ENCODE results near the gene HIBCH.
"Not testable (repeated sequence)": the region's sequence is repeated elsewhere in the genome, so short reads cannot be mapped to it uniquely, and the experiment has no call there.

The HIBCH gene

DNA sequence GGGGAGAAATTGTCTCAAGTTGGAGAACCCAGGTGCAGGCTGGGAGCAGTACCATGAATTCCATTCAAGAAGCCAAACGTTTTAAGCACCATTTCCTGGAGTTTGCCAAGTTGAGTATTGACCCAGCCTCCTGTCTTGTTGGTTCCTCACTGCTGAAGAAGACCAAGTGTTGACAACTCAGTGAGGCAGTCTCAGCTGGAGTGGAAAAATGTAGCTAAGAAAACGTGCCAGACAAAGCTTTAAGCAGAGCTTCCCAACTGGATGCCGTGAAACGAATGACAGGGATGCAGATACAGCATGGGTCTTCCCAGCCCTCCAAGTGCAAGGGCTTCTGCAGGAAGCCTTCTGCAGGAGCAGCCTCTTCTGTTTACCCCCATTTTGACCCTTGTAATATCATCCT lies 23.0 kb upstream of the HIBCH start:
- DNase-seq, result no peak

DNA sequence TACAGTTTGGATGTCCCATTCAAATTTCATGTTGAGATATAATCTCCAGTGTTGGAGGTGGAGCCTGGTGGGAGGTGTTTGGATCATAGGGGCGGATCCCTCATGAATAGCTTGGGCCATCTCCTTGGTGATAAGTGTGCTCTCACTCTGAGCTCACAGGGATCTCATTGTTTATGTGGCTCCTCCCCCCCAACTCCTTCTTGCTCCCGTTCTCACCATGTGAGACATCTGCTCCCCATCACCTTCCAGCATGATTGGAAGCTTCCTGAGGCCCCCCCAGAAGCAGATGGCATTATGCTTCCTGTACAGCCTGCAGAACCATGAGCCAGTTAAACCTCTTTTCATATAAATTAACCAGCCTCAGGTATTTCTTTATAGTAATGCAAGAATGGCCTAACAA lies 20.7 kb upstream of the HIBCH start:
- no peak for DNase-seq

- no peak for DNase-seq
Measured at GRCh38 chr2:190339394-190339793, 19.8 kb upstream of the HIBCH start.

GRCh38 chr2:190338453-190338852 lies 18.8 kb upstream of the HIBCH start:
- DNase-seq, result no peak

- DNase-seq, result no peak
Measured at GRCh38 chr2:190336420-190336819, 16.8 kb upstream of the HIBCH start.

DNA sequence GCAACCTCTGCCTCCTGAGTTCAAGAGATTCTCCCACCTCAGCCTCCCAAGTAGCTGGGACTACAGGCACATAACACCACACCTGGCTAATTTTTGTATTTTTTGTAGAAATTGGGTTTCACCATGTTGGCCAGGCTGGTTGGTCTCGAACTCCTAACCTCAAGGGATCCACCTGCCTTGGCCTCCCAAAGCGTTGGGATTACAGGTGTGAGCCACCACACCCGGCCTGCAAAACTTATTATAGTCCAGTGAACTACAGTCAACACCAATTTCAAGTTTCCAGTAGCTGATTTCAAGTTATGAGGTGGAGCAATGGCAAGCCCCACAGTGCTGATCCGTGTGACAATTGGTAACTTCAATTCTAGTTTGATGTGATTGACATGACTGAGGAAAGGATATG lies 16.0 kb upstream of the HIBCH start:
- not testable (repeated sequence) for DNase-seq

- no peak for DNase-seq
Measured at GRCh38 chr2:190335225-190335559, 15.6 kb upstream of the HIBCH start.

GRCh38 chr2:190334479-190335224 lies 15.0 kb upstream of the HIBCH start:
- DNase-seq, result no peak

DNA sequence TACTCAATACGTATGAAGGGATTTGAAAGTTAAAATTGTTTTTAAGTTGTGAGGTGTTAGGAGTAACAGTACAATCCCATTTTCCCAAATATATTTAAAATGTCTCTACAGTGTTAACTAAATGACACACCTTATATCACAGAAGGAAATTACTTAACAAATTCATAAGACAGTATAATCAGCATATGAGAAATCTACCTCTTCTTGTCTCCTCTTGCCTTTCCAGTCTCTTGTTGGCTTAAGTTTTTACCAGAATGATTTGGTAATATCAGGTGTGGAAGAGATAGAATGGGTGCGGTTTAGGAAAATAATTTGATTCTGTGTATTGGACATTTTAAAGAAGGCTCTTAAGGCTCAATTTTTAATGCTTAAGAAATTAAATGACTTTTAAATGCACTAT lies 14.3 kb upstream of the HIBCH start:
- no peak for DNase-seq

GRCh38 chr2:190333395-190333794 lies 13.8 kb upstream of the HIBCH start:
- DNase-seq, result no peak

- no peak for DNase-seq
Measured at GRCh38 chr2:190328573-190329147, 9.0 kb upstream of the HIBCH start.

- no peak for DNase-seq
Measured at GRCh38 chr2:190327867-190328572, 8.4 kb upstream of the HIBCH start.

DNA sequence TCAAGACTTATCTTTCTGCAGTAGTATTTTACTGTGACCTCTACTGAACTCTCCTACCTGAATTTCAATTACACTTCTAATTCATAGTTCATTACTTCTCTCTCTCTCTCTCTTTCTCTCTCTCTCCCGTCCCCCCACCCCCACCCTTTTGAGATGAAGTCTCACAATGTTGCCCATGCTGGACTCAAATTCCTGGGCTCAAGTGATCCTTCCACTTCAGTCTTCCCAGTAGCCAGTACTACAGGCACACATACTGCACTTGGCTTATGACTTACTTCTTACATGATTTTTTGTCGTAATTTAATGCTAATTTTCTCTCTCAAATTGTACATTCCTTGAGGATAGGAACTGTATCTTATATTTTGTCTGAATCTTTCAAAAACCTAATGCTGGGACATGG lies 6.0 kb upstream of the HIBCH start:
- no peak for DNase-seq

- DNase-seq, result no peak
Measured at GRCh38 chr2:190323406-190323805, 3.8 kb upstream of the HIBCH start.

GRCh38 chr2:190320696-190321095 lies 1.1 kb upstream of the HIBCH start:
- DNase-seq, result no peak

DNA sequence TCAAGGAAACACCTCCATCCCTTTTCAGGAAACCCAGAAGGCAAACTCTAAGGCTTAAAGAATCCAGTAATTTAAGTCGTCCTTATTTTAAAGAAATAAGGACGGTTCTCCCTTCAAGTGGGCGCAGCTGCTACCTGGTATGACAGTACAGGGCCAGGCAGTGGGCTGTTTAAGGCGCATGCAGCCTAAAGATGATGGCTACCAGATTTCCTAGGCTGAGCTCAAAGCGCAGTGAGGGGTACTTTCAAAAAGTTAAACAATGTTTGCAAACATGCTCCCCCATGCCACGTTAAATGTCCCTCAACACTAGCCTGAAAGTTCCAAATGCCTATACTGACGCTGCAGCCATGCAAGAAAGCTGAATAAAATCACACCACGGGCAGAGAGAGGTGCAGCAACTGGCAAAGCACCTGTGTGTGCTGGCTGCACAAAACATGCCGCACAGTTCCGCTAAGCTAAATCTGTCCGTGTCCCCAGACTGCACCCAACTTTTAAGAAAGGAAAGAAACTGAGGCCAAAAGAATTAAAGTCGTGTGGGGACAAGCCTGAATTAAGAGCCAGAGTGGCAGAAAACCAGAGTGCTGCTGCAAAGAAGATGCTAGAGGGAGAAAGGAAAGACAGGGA lies 583 bp downstream of the HIBCH start:
- peak; percentile 7 for DNase-seq

DNA sequence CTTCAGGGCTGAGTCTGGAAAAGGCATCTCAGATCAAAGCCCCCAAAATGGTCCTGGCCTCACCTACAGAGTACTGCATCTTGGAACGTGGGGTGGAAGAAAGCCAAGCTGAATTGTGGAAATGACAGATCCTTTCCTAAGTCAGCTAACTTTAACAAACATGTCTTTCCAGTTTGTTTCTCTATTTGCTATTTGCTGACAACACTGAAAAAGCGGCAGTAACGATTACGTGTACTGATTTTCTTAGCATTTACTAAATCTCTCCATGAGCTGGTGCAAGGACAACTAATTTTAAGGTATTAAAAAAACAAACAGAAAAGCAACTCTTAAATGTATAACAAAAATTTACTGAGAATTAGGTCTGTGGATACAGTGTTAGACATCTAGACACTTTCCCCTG lies 1.1 kb downstream of the HIBCH start:
- DNase-seq, result no peak

DNA sequence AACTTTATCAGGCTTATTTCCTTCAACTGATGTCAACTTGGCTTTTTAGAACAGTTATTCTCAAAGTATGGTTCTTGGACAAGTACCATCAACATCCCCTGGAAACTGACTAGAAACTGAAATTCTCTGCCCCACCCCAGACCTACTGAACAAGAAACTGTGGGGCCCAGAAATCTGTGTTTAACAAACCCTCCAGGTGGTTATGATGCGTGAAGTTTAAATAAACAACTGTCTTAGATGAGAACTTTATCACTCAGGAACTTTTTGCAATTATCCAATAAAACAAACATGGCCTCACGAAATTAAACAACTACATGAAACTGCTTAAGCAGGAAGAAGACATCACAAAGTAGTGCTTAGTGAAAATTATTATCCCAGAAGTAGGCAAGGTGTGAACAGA lies 4.4 kb downstream of the HIBCH start:
- DNase-seq, result no peak

DNA sequence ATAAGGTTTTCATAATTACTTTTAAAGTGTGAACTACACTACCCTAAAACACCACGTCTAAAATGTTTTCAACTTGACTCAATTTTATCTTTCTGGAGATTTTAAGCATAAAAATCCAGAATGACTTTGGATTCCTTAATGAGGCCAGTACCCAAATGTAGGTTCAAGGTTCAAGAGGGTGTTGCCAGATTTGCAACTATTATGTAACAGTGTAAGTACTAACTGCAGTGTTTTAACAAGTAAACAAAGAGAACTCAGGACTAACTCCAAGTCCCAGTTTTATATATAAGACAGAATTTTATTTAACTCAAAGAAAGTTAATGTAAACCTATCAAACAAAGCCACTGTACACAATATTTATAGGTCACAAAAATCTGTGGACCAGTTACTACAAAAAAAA lies 5.7 kb downstream of the HIBCH start:
- DNase-seq, result no peak

DNA sequence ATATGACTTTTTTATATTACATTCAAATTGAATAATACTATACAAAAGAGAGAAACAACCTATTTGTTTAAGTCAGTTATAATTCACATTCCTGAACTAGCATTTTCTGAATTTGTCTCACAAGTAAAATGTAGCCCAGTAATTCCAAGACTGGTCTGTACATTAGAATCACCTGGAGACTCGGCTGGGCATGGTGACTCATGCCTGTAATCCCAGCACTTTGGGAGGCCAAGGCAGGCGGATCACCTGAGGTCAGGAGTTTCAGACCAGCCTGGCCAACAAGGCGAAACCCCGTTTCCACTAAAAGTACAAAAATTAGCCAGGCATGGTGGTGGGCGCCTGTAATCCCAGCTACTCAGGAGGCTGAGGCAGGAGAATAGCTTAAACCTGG lies 7.0 kb downstream of the HIBCH start:
- DNase-seq, result not testable (repeated sequence)

- DNase-seq, result no peak
Measured at GRCh38 chr2:190311893-190312634, 7.6 kb downstream of the HIBCH start.

DNA sequence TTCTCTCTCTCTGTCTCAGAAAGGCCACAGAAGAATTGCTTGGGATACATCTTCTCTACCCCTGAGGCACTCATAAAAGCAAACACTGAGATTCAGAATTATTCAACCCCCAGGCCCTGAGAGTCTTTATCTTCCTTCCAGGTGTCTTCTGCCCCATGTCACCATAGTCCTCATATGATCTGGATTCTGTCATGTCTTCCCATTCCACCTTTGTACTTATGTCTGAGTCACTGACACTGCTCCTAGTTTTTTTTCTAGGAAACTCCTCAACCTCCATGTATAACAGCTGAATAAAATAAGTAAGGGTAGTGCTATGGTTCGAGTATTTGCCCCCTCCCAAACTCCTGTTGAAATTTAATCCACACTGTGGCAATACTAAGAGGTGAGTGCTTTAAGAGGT lies 11.6 kb downstream of the HIBCH start:
- no peak for DNase-seq

- no peak for DNase-seq
Measured at GRCh38 chr2:190304404-190304803, 15.2 kb downstream of the HIBCH start.
